ENCODE results near the gene POLR1G. TPM values are rescaled to one million over a fixed set of nuclear protein-coding genes. Genes with fewer than 3 reads are reported as not detected.
A peak's percentile ranks its signal among the peaks of the same experiment; 100 is the strongest.

Gene POLR1G
- total and polyA plus RNA-seq, 9 of the 15 experiments (the other 6 are each of a cell fraction or from before 2014, with no cell fraction given) = 3.0 to 50.1 (median 27.4) TPM

DNA sequence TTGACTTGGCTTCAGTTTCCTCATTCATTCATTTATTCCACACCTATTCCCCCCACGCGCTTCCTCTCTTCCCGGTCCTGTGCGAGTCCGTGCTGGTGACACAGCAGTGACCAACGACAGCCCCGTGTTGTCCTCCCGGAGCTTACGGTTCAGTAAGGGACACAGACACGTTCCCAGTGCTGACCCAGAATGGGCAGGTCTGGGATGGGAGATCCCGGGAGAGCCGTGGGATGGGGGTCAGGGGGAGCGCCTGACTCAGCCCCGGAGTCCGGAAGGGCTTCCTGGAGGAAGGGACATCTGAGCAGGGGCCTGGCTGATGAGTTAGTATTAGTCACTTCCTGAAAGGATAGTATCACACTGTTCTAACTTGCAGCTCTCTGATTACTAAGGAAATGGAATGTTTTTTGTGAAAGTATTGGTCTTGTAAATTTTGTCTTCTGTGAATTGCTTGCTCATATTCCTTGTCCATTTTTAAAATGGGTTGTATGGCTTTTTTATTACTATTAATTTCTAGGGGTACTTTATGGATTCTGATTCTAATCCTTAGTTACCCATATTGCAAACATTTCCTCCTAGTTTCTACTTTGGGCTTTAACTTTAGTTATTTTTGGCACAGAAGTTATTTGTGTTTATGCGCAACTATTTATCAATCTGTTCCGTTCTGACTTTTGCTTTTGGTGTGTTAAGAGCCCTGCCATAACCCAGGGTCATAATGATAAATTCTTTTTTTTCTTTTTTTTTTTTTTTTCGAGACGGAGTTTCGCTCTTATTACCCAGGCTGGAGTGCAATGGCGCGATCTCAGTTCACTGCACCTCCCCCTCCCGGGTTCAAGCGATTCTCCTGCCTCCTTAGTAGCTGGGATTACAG, 18.0 kb downstream of the POLR1G start (continued):
- TF ChIP-seq, protein P1, sequence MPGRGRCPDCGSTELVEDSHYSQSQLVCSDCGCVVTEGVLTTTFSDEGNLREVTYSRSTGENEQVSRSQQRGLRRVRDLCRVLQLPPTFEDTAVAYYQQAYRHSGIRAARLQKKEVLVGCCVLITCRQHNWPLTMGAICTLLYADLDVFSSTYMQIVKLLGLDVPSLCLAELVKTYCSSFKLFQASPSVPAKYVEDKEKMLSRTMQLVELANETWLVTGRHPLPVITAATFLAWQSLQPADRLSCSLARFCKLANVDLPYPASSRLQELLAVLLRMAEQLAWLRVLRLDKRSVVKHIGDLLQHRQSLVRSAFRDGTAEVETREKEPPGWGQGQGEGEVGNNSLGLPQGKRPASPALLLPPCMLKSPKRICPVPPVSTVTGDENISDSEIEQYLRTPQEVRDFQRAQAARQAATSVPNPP (IDR thresholded peaks at IDR 0.05; ENCODE audit: borderline replicate concordance, insufficient read depth, insufficient read length) = no peak
- TF ChIP-seq E2F8 (IDR thresholded peaks at IDR 0.05; ENCODE audit: low read depth, partially characterized antibody) = no peak
- peak; percentile 84 for TF ChIP-seq SMARCC2 (IDR thresholded peaks at IDR 0.05; ENCODE audit: low read depth)
- TF ChIP-seq, protein P2, sequence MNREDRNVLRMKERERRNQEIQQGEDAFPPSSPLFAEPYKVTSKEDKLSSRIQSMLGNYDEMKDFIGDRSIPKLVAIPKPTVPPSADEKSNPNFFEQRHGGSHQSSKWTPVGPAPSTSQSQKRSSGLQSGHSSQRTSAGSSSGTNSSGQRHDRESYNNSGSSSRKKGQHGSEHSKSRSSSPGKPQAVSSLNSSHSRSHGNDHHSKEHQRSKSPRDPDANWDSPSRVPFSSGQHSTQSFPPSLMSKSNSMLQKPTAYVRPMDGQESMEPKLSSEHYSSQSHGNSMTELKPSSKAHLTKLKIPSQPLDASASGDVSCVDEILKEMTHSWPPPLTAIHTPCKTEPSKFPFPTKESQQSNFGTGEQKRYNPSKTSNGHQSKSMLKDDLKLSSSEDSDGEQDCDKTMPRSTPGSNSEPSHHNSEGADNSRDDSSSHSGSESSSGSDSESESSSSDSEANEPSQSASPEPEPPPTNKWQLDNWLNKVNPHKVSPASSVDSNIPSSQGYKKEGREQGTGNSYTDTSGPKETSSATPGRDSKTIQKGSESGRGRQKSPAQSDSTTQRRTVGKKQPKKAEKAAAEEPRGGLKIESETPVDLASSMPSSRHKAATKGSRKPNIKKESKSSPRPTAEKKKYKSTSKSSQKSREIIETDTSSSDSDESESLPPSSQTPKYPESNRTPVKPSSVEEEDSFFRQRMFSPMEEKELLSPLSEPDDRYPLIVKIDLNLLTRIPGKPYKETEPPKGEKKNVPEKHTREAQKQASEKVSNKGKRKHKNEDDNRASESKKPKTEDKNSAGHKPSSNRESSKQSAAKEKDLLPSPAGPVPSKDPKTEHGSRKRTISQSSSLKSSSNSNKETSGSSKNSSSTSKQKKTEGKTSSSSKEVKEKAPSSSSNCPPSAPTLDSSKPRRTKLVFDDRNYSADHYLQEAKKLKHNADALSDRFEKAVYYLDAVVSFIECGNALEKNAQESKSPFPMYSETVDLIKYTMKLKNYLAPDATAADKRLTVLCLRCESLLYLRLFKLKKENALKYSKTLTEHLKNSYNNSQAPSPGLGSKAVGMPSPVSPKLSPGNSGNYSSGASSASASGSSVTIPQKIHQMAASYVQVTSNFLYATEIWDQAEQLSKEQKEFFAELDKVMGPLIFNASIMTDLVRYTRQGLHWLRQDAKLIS (CRISPR knock-in tag; IDR thresholded peaks at IDR 0.05) = peak; percentile 75; the same call in 1 of the 2 replicates
- TF ChIP-seq NFIX (CRISPR knock-in tag; IDR thresholded peaks at IDR 0.05; ENCODE audit: low read depth) = no peak
- TF ChIP-seq RBM17 (IDR thresholded peaks at IDR 0.05; ENCODE audit: borderline replicate concordance, low read depth, low read length) = no peak
- no peak for TF ChIP-seq POU5F1 (IDR thresholded peaks at IDR 0.05; ENCODE audit: borderline replicate concordance, low read depth, low read length, partially characterized antibody)
- no peak for TF ChIP-seq SNRNP70 (optimal IDR thresholded peaks at IDR 0.05; ENCODE audit: low read depth, low read length)
- peak; percentile 51; the same call in 1 of the 2 replicates for TF ChIP-seq GABPA (tag; conservative IDR thresholded peaks at IDR 0.05; ENCODE audit: low read depth)
- no peak for TF ChIP-seq CREB5 (CRISPR knock-in tag; IDR thresholded peaks at IDR 0.05)
- TF ChIP-seq, protein P3, sequence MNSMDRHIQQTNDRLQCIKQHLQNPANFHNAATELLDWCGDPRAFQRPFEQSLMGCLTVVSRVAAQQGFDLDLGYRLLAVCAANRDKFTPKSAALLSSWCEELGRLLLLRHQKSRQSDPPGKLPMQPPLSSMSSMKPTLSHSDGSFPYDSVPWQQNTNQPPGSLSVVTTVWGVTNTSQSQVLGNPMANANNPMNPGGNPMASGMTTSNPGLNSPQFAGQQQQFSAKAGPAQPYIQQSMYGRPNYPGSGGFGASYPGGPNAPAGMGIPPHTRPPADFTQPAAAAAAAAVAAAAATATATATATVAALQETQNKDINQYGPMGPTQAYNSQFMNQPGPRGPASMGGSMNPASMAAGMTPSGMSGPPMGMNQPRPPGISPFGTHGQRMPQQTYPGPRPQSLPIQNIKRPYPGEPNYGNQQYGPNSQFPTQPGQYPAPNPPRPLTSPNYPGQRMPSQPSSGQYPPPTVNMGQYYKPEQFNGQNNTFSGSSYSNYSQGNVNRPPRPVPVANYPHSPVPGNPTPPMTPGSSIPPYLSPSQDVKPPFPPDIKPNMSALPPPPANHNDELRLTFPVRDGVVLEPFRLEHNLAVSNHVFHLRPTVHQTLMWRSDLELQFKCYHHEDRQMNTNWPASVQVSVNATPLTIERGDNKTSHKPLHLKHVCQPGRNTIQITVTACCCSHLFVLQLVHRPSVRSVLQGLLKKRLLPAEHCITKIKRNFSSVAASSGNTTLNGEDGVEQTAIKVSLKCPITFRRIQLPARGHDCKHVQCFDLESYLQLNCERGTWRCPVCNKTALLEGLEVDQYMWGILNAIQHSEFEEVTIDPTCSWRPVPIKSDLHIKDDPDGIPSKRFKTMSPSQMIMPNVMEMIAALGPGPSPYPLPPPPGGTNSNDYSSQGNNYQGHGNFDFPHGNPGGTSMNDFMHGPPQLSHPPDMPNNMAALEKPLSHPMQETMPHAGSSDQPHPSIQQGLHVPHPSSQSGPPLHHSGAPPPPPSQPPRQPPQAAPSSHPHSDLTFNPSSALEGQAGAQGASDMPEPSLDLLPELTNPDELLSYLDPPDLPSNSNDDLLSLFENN (IDR thresholded peaks at IDR 0.05; ENCODE audit: low read depth in 2 of 2, low read length in 2 of 2) = peak in 1 of 2 experiments; percentile 60; a peak in 1 of 4 replicates

All from K562 (cell line).